HepG2 (cell line): ENCODE data around the gene C3orf18. TPM values are rescaled to one million over a fixed set of nuclear protein-coding genes. Genes with fewer than 3 reads are reported as not detected.

ENCODE experiments used
- ADNP ChIP-seq: sonication (generic); formaldehyde crosslinking; IDR thresholded peaks from 2 replicates; pipeline ENCODE4 v1.4.0; 2020; ENCODE audit warnings: missing genetic modification reagents
- EZH2 ChIP-seq: conservative IDR thresholded peaks from 2 replicates; pipeline ENCODE4 v1.6.1; 2012; ENCODE audit warnings: mild to moderate bottlenecking, low read depth, low read length, moderate library complexity
- HDAC1 ChIP-seq: sonication (generic); formaldehyde crosslinking; IDR thresholded peaks from 2 replicates; pipeline ENCODE4 v1.5.1; 2020; ENCODE audit warnings: mild to moderate bottlenecking, missing genetic modification reagents
- POGZ ChIP-seq: sonication (generic); formaldehyde crosslinking; IDR thresholded peaks from 2 replicates; pipeline ENCODE4 v1.4.0; 2020; ENCODE audit warnings: mild to moderate bottlenecking, missing genetic modification reagents
- RBAK ChIP-seq: sonication (generic); formaldehyde crosslinking; IDR thresholded peaks from 2 replicates; pipeline ENCODE4 v1.5.1; 2020; ENCODE audit warnings: mild to moderate bottlenecking, missing genetic modification reagents
- RELA ChIP-seq: sonication (generic); formaldehyde crosslinking; IDR thresholded peaks from 2 replicates; pipeline ENCODE4 v1.4.0; 2020; ENCODE audit warnings: missing genetic modification reagents
- SIN3B ChIP-seq: fragments of 150-350 bp; IDR thresholded peaks from 2 replicates; pipeline ENCODE4 v1.6.1; 2014; ENCODE audit warnings: low read length
- SOX5 ChIP-seq: IDR thresholded peaks from 2 replicates; pipeline ENCODE4 v1.6.1; 2016; ENCODE audit warnings: borderline replicate concordance
- ZNF121 ChIP-seq: sonication (generic); formaldehyde crosslinking; IDR thresholded peaks from 2 replicates; pipeline ENCODE4 v1.5.0; 2020; ENCODE audit warnings: mild to moderate bottlenecking, missing genetic modification reagents
- ZNF138 ChIP-seq: sonication (generic); formaldehyde crosslinking; IDR thresholded peaks from 2 replicates; pipeline ENCODE4 v1.5.0; 2020; ENCODE audit warnings: mild to moderate bottlenecking, low read depth, missing genetic modification reagents
- ZNF263 ChIP-seq: sonication (generic); formaldehyde crosslinking; IDR thresholded peaks from 2 replicates; pipeline ENCODE4 v1.4.0; 2020; ENCODE audit warnings: missing genetic modification reagents
- ZNF274 ChIP-seq: sonication (generic); formaldehyde crosslinking; IDR thresholded peaks from 2 replicates; pipeline ENCODE4 v1.5.1; 2020; ENCODE audit warnings: mild to moderate bottlenecking, missing genetic modification reagents
- ZNF317 ChIP-seq: sonication (generic); formaldehyde crosslinking; IDR thresholded peaks from 2 replicates; pipeline ENCODE4 v1.5.0; 2020; ENCODE audit warnings: mild to moderate bottlenecking, missing genetic modification reagents
- ZNF33B ChIP-seq: sonication (generic); formaldehyde crosslinking; IDR thresholded peaks from 2 replicates; pipeline ENCODE4 v1.5.1; 2020; ENCODE audit warnings: mild to moderate bottlenecking, missing genetic modification reagents
- ZNF780A ChIP-seq: sonication (generic); formaldehyde crosslinking; IDR thresholded peaks from 2 replicates; pipeline ENCODE4 v1.8.0; 2022; ENCODE audit warnings: mild to moderate bottlenecking, missing genetic modification reagents, moderate library complexity
- ZSCAN9 ChIP-seq: IDR thresholded peaks from 2 replicates; pipeline ENCODE4 v1.6.1; 2016; ENCODE audit warnings: borderline replicate concordance
- polyA plus RNA-seq, 8 experiments: library from polyadenylated mRNA; depleted of rRNA in 3 of 8; stranded (reverse) in 7 of 8; unstranded in 1 of 8; fragments of >200 nt; fragmentation: Illumina TruSeq in 4 of 8; extraction: Trizol in 4 of 8; gene quantifications; 2 replicates each; pipeline versions ENCODE4 v1.2.1 to v1.2.3, GENCODE V29; 2011 to 2016; ENCODE audit warnings: low read depth in 4 of 8, missing spikeins in 1 of 8, mixed read lengths in 1 of 8; ENCODE audit not compliant: insufficient read depth in 1 of 8
- total RNA-seq, 5 experiments: library from RNA; depleted of rRNA; stranded (reverse); fragments of >200 nt; fragmentation: Illumina TruSeq; extraction: Trizol; gene quantifications; 2 replicates each; pipeline ENCODE4 v1.2.3, GENCODE V29; 2016; ENCODE audit warnings: low read depth in 1 of 5
- TF ChIP-seq, protein P1 (sequence below): sonication (generic); formaldehyde crosslinking; IDR thresholded peaks from 2 replicates; pipeline ENCODE4 v1.4.0; 2020; ENCODE audit warnings: missing genetic modification reagents
- TF ChIP-seq, protein P2 (sequence below): sonication (generic); formaldehyde crosslinking; IDR thresholded peaks from 2 replicates; pipeline ENCODE4 v1.5.0; 2020; ENCODE audit warnings: mild to moderate bottlenecking, missing genetic modification reagents
- TF ChIP-seq, protein P3 (sequence below): sonication (generic); formaldehyde crosslinking; IDR thresholded peaks from 2 replicates; pipeline ENCODE4 v1.8.0; 2022; ENCODE audit warnings: missing genetic modification reagents, mild to moderate bottlenecking, borderline replicate concordance
- TF ChIP-seq, protein P4 (sequence below): sonication (generic); formaldehyde crosslinking; conservative IDR thresholded peaks from 2 replicates; pipeline ENCODE4 v1.4.0; 2020; ENCODE audit warnings: missing genetic modification reagents
- TF ChIP-seq, protein P5 (sequence below): sonication (generic); formaldehyde crosslinking; IDR thresholded peaks from 2 replicates; pipeline ENCODE4 v1.5.1; 2020; ENCODE audit warnings: missing genetic modification reagents, mild to moderate bottlenecking, borderline replicate concordance

The C3orf18 gene
- total and polyA plus RNA-seq, 2 of the 13 experiments (the other 11 are each of a cell fraction or from before 2014, with no cell fraction given) = 1.6 to 4.8 TPM

DNA sequence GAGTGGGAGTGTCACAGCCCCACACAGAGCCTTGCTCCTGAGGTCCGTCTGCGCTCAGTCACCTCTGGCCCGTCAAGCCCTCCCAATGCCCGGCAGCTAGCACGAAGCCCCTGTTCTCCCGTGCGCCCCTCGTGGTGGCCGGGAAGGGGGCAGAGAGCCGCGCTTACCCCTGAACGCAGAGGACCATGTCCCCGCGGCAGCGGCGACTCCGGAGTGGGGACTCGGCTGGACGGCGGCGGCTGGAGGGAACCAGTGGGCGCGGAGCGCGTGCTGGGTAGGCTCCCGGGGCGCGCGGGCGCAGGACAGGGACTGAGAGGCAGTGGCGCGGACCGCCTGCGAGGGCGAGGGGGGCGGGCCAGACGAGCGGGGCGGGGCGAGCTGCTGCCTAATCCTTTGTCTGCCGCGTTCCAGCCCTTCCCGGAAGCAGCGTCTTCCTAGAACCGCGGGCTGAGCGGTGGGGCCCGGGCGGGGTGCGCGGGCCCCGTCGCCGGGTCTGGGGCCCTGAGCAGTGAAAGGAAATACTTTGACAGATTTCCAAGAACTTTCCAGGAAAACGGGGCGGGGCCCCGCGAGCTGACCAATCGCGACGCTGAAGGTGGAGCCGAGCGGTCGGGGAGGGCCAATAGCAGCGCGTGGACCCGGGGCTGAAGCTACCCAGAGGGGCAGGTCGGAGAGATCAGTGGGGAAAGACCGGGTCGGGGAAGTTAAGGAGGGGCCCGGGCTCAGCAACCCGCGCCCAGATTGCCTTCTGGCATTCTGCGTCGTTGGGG, 44.1 kb upstream of the C3orf18 start, which contains the start of gene CISH (continued):
- TF ChIP-seq, protein P1, sequence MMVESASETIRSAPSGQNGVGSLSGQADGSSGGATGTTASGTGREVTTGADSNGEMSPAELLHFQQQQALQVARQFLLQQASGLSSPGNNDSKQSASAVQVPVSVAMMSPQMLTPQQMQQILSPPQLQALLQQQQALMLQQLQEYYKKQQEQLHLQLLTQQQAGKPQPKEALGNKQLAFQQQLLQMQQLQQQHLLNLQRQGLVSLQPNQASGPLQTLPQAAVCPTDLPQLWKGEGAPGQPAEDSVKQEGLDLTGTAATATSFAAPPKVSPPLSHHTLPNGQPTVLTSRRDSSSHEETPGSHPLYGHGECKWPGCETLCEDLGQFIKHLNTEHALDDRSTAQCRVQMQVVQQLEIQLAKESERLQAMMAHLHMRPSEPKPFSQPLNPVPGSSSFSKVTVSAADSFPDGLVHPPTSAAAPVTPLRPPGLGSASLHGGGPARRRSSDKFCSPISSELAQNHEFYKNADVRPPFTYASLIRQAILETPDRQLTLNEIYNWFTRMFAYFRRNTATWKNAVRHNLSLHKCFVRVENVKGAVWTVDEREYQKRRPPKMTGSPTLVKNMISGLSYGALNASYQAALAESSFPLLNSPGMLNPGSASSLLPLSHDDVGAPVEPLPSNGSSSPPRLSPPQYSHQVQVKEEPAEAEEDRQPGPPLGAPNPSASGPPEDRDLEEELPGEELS (CRISPR knock-in tag) = peak; percentile 74
- TF ChIP-seq SIN3B (no peak), POGZ (CRISPR knock-in tag) (no peak), ZNF33B (CRISPR knock-in tag) (peak; percentile 94; the same call in 1 of the 2 replicates), EZH2 (no peak), ZNF121 (CRISPR knock-in tag) (peak; percentile 8; the same call in 1 of the 2 replicates), SOX5 (CRISPR knock-in tag) (peak; percentile 71; the same call in 1 of the 2 replicates), RELA (CRISPR knock-in tag) (no peak), RBAK (CRISPR knock-in tag) (no peak), ADNP (CRISPR knock-in tag) (no peak), ZNF780A (CRISPR knock-in tag) (peak; percentile 65; the same call in 1 of the 2 replicates), HDAC1 (CRISPR knock-in tag) (peak; percentile 88), ZNF274 (CRISPR knock-in tag) (peak; percentile 91), ZNF138 (peak; percentile 94), ZNF317 (CRISPR knock-in tag) (no peak), ZNF263 (CRISPR knock-in tag) (0 out of 2 replicates have a peak, but pooled peaks have one; percentile 55), ZSCAN9 (CRISPR knock-in tag) (peak; percentile 33; the same call in 1 of the 2 replicates)
- TF ChIP-seq, protein P2, sequence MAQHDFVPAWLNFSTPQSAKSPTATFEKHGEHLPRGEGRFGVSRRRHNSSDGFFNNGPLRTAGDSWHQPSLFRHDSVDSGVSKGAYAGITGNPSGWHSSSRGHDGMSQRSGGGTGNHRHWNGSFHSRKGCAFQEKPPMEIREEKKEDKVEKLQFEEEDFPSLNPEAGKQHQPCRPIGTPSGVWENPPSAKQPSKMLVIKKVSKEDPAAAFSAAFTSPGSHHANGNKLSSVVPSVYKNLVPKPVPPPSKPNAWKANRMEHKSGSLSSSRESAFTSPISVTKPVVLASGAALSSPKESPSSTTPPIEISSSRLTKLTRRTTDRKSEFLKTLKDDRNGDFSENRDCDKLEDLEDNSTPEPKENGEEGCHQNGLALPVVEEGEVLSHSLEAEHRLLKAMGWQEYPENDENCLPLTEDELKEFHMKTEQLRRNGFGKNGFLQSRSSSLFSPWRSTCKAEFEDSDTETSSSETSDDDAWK = no peak
- TF ChIP-seq, protein P3, sequence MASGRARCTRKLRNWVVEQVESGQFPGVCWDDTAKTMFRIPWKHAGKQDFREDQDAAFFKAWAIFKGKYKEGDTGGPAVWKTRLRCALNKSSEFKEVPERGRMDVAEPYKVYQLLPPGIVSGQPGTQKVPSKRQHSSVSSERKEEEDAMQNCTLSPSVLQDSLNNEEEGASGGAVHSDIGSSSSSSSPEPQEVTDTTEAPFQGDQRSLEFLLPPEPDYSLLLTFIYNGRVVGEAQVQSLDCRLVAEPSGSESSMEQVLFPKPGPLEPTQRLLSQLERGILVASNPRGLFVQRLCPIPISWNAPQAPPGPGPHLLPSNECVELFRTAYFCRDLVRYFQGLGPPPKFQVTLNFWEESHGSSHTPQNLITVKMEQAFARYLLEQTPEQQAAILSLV (CRISPR knock-in tag) = peak; percentile 93
- TF ChIP-seq, protein P4, sequence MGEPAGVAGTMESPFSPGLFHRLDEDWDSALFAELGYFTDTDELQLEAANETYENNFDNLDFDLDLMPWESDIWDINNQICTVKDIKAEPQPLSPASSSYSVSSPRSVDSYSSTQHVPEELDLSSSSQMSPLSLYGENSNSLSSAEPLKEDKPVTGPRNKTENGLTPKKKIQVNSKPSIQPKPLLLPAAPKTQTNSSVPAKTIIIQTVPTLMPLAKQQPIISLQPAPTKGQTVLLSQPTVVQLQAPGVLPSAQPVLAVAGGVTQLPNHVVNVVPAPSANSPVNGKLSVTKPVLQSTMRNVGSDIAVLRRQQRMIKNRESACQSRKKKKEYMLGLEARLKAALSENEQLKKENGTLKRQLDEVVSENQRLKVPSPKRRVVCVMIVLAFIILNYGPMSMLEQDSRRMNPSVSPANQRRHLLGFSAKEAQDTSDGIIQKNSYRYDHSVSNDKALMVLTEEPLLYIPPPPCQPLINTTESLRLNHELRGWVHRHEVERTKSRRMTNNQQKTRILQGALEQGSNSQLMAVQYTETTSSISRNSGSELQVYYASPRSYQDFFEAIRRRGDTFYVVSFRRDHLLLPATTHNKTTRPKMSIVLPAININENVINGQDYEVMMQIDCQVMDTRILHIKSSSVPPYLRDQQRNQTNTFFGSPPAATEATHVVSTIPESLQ = no peak
- TF ChIP-seq, protein P5, sequence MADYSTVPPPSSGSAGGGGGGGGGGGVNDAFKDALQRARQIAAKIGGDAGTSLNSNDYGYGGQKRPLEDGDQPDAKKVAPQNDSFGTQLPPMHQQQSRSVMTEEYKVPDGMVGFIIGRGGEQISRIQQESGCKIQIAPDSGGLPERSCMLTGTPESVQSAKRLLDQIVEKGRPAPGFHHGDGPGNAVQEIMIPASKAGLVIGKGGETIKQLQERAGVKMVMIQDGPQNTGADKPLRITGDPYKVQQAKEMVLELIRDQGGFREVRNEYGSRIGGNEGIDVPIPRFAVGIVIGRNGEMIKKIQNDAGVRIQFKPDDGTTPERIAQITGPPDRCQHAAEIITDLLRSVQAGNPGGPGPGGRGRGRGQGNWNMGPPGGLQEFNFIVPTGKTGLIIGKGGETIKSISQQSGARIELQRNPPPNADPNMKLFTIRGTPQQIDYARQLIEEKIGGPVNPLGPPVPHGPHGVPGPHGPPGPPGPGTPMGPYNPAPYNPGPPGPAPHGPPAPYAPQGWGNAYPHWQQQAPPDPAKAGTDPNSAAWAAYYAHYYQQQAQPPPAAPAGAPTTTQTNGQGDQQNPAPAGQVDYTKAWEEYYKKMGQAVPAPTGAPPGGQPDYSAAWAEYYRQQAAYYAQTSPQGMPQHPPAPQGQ (CRISPR knock-in tag) = no peak
